ENCODE measurements around the gene MAPK7. TPM values are rescaled to one million over a fixed set of nuclear protein-coding genes. Genes with fewer than 3 reads are reported as not detected.

The MAPK7 gene
- total and polyA plus RNA-seq, 10 of the 15 experiments (the other 5 are each of a cell fraction or from before 2014, with no cell fraction given), result 0.37 to 13.5 (median 5.6) TPM

DNA sequence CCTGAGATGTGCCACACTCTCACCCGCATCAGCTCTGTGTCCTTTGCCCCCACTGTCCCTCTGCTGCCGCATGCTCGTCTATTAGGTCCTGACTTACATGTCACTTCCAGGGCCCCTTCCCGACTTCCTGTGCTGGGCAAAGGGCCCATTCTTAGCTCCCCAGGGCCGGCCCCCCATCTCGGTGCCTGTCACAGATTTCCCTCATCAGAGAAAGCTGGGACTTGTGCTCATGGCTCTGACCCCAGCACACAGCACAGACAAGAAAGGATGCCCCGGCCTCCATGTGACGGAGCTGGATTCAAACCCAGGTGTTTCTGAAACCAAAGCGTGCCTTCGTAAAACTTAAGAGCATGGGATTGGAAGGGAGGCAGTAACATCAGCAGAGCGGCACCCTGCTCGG is 5.9 kb upstream of the MAPK7 start (continued):
- TF ChIP-seq, protein P1, sequence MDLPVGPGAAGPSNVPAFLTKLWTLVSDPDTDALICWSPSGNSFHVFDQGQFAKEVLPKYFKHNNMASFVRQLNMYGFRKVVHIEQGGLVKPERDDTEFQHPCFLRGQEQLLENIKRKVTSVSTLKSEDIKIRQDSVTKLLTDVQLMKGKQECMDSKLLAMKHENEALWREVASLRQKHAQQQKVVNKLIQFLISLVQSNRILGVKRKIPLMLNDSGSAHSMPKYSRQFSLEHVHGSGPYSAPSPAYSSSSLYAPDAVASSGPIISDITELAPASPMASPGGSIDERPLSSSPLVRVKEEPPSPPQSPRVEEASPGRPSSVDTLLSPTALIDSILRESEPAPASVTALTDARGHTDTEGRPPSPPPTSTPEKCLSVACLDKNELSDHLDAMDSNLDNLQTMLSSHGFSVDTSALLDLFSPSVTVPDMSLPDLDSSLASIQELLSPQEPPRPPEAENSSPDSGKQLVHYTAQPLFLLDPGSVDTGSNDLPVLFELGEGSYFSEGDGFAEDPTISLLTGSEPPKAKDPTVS (IDR thresholded peaks at IDR 0.05; ENCODE audit: low read depth, low read length), result no peak

DNA sequence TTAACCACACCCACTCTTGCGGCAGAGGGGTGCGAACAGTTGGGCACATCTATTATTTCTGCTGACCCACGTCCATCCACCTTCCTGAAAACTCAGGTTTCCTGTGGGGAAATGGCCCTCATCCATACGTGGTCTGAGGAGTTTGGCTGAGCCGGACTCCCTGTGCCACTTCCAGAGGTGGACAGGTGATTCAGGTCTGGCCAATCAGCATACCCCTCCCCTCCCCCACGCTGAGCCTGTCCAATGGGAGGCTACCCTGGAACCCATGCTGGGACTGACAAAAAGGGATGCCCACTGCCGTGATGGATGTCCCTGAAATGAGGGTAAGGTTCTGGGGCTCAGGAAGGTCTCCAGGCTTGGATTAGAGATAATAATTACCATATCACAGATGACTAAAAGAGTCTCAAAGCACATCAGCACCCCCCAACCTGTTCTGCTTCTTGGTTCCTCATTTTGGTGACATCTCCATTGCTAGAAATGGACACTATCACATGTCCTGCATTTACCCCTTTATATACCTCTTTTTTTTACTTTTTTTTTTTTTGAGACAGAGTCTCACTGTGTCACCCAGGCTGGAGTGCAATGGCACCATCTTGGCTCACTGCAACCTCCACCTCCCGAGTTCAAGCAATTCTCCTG is 5.3 kb upstream of the MAPK7 start:
- Histone ChIP-seq H3K4me2 (ENCODE audit: control insufficient read depth, insufficient read depth) (no peak overlapping the region), H3K36me3 (ENCODE audit: control insufficient read depth in 2 of 2, insufficient read depth in 2 of 2, low read length in 1 of 2) (no peaks in the 10 kb centered on the region), H3K4me1 (ENCODE audit: control insufficient read depth, insufficient read depth, low read length) (peaks cover 26% of the 10 kb centered on the region), H3K79me2 (ENCODE audit: control insufficient read depth, insufficient read depth, low read length) (no peaks in the 10 kb centered on the region), H4K20me1 (ENCODE audit: control insufficient read depth, insufficient read depth) (0 out of 2 replicates have a peak, but pooled peaks cover 3% of the 10 kb centered on the region), H2AFZ (ENCODE audit: control insufficient read depth, low read depth, low read length) (no peak overlapping the region), H3K4me3 (no peak overlapping the region), H3K27ac (ENCODE audit: control insufficient read depth, insufficient read depth) (no peak overlapping the region), H3K9ac (ENCODE audit: control insufficient read depth, insufficient read depth, low read length) (no peak overlapping the region), H3K27me3 (replicated peaks in 1 of 2; ENCODE audit: control insufficient read depth in 2 of 2, insufficient read depth in 2 of 2, low read length in 1 of 2) (no peaks in the 10 kb centered on the region), H3K9me3 (replicated peaks; ENCODE audit: control insufficient read depth, insufficient read depth, low read length) (no peaks in the 10 kb centered on the region)
- DNase-seq (ENCODE audit: low read depth, low spot score), result no peak
- intact Hi-C loops (cut with micrococcal nuclease; ENCODE audit: unreplicated experiment), result no loop called here
- ChIA-PET CTCF (interaction anchor here (1.3 kb wide), 1 partner anchor 10 kb away, joined by 4 read pairs; the partner anchor contains the start of gene B9D1), SMC1A (ENCODE audit: uncharacterized antibody, unreplicated experiment) (interaction anchor here (2.1 kb wide), 1 partner anchor 10 kb away, joined by 4 read pairs; the partner anchor contains the start of gene B9D1), RAD21 (ENCODE audit: unreplicated experiment) (no interaction called here), POLR2A (no interaction called here)
- no peak for FAIRE-seq
- in situ Hi-C loops (cut with MboI), result no loop called here
- 83% methylated on average over 8 of the region's 8 CpGs for WGBS (ENCODE audit: insufficient coverage, insufficient replicate concordance, low lambda C conversion rate, missing lambda C conversion rate)
- no peak for ATAC-seq
- TF ChIP-seq ZNF384 (IDR thresholded peaks at IDR 0.05; ENCODE audit: borderline replicate concordance, low read depth, low read length), result peak; percentile 24; the same call in 1 of the 2 replicates
- TF ChIP-seq, protein P2, sequence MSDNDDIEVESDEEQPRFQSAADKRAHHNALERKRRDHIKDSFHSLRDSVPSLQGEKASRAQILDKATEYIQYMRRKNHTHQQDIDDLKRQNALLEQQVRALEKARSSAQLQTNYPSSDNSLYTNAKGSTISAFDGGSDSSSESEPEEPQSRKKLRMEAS (IDR thresholded peaks at IDR 0.05; ENCODE audit: low read depth, low read length), result no peak
- no TSS peak for BruUV-seq (replicated peaks)
